PFSK-1 (cell line): ENCODE measurements around the gene NCCRP1.

Source experiments
- FOXP2 ChIP-seq: optimal IDR thresholded peaks from 2 replicates; pipeline ENCODE3; 2011; ENCODE audit warnings: borderline replicate concordance, control low read depth, inconsistent platforms; ENCODE audit not compliant: insufficient read depth; ENCODE audit errors: extremely low read length, extremely low read depth
- POLR2AphosphoS5 ChIP-seq: IDR thresholded peaks from 2 replicates; pipeline ENCODE4 v1.6.1; 2012; ENCODE audit warnings: low read depth, mild to moderate bottlenecking, control low read depth, low read length, moderate library complexity
- SIN3A ChIP-seq: IDR thresholded peaks from 2 replicates; pipeline ENCODE4 v1.6.1; 2012; ENCODE audit warnings: mild to moderate bottlenecking, low read length, moderate library complexity, borderline replicate concordance; ENCODE audit not compliant: insufficient read depth
- TAF1 ChIP-seq: IDR thresholded peaks from 2 replicates; pipeline ENCODE4 v1.6.1; 2012; ENCODE audit warnings: low read length, control low read depth, borderline replicate concordance; ENCODE audit not compliant: insufficient read depth
- TF ChIP-seq, protein P1 (sequence below), 2 experiments: IDR thresholded peaks; 2 replicates each; pipeline versions ENCODE4 v1.6.1 to v1.8.0; 2011 to 2012; ENCODE audit warnings: low read depth in 2 of 2, low read length in 2 of 2, control low read depth in 1 of 2, inconsistent platforms in 1 of 2, mild to moderate bottlenecking in 1 of 2, moderate library complexity in 1 of 2; ENCODE audit not compliant: insufficient read depth in 1 of 2

Gene NCCRP1

DNA sequence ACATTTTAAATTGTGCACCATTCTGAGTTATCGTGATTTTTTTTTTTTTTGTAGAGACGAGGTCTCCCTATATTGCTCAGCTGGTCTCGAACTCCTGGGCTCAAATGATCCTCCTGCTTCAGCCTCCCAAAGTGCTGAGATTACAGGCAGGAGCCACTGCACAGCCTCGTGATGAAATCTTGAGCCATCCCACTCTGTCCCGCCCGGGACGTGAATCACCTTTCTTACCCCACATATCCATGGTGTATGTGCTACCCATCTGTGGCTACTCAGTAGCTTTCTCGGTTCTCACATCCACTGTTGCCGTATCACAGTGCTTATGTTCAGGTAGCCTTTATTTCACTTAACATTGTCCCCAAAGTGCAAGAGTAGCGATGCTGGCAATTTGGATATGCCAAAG lies 44.7 kb upstream of the NCCRP1 start:
- TF ChIP-seq TAF1 (no peak), POLR2AphosphoS5 (no peak), FOXP2 (no peak), SIN3A (no peak)
- TF ChIP-seq, protein P1, sequence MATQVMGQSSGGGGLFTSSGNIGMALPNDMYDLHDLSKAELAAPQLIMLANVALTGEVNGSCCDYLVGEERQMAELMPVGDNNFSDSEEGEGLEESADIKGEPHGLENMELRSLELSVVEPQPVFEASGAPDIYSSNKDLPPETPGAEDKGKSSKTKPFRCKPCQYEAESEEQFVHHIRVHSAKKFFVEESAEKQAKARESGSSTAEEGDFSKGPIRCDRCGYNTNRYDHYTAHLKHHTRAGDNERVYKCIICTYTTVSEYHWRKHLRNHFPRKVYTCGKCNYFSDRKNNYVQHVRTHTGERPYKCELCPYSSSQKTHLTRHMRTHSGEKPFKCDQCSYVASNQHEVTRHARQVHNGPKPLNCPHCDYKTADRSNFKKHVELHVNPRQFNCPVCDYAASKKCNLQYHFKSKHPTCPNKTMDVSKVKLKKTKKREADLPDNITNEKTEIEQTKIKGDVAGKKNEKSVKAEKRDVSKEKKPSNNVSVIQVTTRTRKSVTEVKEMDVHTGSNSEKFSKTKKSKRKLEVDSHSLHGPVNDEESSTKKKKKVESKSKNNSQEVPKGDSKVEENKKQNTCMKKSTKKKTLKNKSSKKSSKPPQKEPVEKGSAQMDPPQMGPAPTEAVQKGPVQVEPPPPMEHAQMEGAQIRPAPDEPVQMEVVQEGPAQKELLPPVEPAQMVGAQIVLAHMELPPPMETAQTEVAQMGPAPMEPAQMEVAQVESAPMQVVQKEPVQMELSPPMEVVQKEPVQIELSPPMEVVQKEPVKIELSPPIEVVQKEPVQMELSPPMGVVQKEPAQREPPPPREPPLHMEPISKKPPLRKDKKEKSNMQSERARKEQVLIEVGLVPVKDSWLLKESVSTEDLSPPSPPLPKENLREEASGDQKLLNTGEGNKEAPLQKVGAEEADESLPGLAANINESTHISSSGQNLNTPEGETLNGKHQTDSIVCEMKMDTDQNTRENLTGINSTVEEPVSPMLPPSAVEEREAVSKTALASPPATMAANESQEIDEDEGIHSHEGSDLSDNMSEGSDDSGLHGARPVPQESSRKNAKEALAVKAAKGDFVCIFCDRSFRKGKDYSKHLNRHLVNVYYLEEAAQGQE (IDR thresholded peaks at IDR 0.05; ENCODE audit: insufficient read depth in 1 of 2, low read depth in 2 of 2, low read length in 2 of 2) = no peak

- TF ChIP-seq, protein P1 (IDR thresholded peaks at IDR 0.05; ENCODE audit: insufficient read depth in 1 of 2, low read depth in 2 of 2, low read length in 2 of 2) = no peak
- no peak for TF ChIP-seq POLR2AphosphoS5
- no peak for TF ChIP-seq TAF1
- TF ChIP-seq SIN3A = no peak
- no peak for TF ChIP-seq FOXP2
These were observed 42.6 kb upstream of the NCCRP1 start for GRCh38 chr19:39154100-39154628.

DNA sequence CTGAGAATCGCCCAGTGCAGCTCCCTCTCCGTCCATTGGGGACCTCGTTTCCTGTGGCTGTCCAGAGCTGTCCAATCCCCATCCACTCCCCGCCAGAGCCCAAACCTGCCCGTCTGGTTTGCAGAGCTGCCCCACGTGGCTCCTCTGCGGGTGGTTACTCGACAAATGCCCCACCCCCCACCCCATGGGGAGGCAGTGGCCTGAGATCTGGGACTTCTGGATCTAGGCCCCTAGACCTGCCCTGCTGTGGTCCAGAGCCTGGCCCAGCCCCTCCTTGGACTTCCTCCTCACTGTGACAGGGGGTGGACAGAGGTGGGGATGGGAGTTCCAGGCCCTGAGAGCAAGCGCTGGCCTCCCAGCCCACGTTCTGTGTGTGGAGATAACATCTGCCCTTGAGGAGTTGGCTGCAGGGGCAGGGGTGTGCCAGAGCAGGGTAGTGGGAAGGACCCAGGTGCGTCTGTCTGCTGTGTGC lies 42.1 kb upstream of the NCCRP1 start:
- TF ChIP-seq TAF1 = no peak
- TF ChIP-seq, protein P1 (IDR thresholded peaks at IDR 0.05; ENCODE audit: insufficient read depth in 1 of 2, low read depth in 2 of 2, low read length in 2 of 2) = no peak
- no peak for TF ChIP-seq POLR2AphosphoS5
- TF ChIP-seq FOXP2 = no peak
- no peak for TF ChIP-seq SIN3A

GRCh38 chr19:39155114-39155700 lies 41.6 kb upstream of the NCCRP1 start:
- TF ChIP-seq POLR2AphosphoS5 (no peak), TAF1 (no peak), FOXP2 (no peak), SIN3A (no peak)
- TF ChIP-seq, protein P1 (IDR thresholded peaks at IDR 0.05; ENCODE audit: insufficient read depth in 1 of 2, low read depth in 2 of 2, low read length in 2 of 2) = no peak
